Suprapubic skin (tissue), 4 donors: ENCODE measurements around the gene UGGT1. TPM values are rescaled to one million over a fixed set of nuclear protein-coding genes. Genes with fewer than 3 reads are reported as not detected.

Source experiments
- DNase-seq, 2 donors: peaks; one replicate each; pipeline ENCODE4 v3.0.0-alpha.2; 2019; ENCODE audit warnings: low spot score in 2 of 2
- H3K27ac ChIP-seq: fragments of 200-600 bp; sonication (generic); one replicate; pipeline ENCODE4 v1.5.1; 2019
- H3K27me3 ChIP-seq: fragments of 200-600 bp; sonication (generic); one replicate; pipeline ENCODE4 v1.5.1; 2019
- H3K36me3 ChIP-seq: fragments of 200-600 bp; sonication (generic); one replicate; pipeline ENCODE4 v1.5.1; 2019
- H3K4me1 ChIP-seq: fragments of 200-600 bp; sonication (generic); one replicate; pipeline ENCODE4 v1.5.1; 2019
- H3K4me3 ChIP-seq: fragments of 200-600 bp; sonication (generic); one replicate; pipeline ENCODE4 v1.5.1; 2019; ENCODE audit warnings: mild to moderate bottlenecking
- H3K9me3 ChIP-seq: fragments of 200-600 bp; sonication (generic); one replicate; pipeline ENCODE4 v1.5.1; 2019
- CTCF ChIP-seq, 2 donors: fragments of 200-600 bp in 1 of 2; fragments of 450-650 bp in 1 of 2; sonication (generic) in 1 of 2; IDR thresholded peaks; one replicate each; pipeline ENCODE4 v1.5.1; 2016 to 2019; ENCODE audit warnings: antibody characterized with exemption in 2 of 2, mild to moderate bottlenecking in 1 of 2, moderate library complexity in 1 of 2
- EP300 ChIP-seq: sonication (generic); formaldehyde crosslinking; IDR thresholded peaks from one replicate; pipeline ENCODE4 v1.6.1; 2017; ENCODE audit warnings: antibody characterized with exemption
- POLR2A ChIP-seq, 2 donors: fragments of 450-650 bp; IDR thresholded peaks; one replicate each; pipeline ENCODE4 v1.6.1; 2017; ENCODE audit warnings: antibody characterized with exemption in 2 of 2, mild to moderate bottlenecking in 2 of 2, moderate library complexity in 2 of 2
- POLR2AphosphoS5 ChIP-seq, 3 donors: sonication (generic); formaldehyde crosslinking; IDR thresholded peaks; one replicate each; pipeline ENCODE4 v1.6.1; 2017; ENCODE audit warnings: antibody characterized with exemption in 3 of 3
- WGBS: methylation state at CpG from one replicate; pipeline ENCODE4 v1.1.5; 2018; 5-methylcytosine and 5-hydroxymethylcytosine counted together
- total RNA-seq, 4 donors: library from RNA; depleted of rRNA; stranded (reverse); fragments of >200 nt; gene quantifications; one replicate each; pipeline ENCODE4 v1.1.0, GENCODE V29; 2016

Gene UGGT1
- total RNA-seq, 4 donors from 2014 or later, result 31.3 to 34.6 (median 32.8) TPM

GRCh38 chr2:128076461-128077106, 14.4 kb upstream of the UGGT1 start:
- Histone ChIP-seq H3K4me3 (no peak overlapping the region), H3K36me3 (no peaks in the 10 kb centered on the region), H3K9me3 (no peaks in the 10 kb centered on the region), H3K4me1 (no peaks in the 10 kb centered on the region), H3K27me3 (no peaks in the 10 kb centered on the region), H3K27ac (no peak overlapping the region)
- DNase-seq, result no peak
- no peak for TF ChIP-seq POLR2A (IDR thresholded peaks at IDR 0.05)
- no peak for TF ChIP-seq EP300
- no peak for TF ChIP-seq CTCF (IDR thresholded peaks at IDR 0.05)
- TF ChIP-seq POLR2AphosphoS5 (IDR thresholded peaks at IDR 0.05), result no peak
- 85% methylated on average over 7 of the region's 7 CpGs for WGBS

GRCh38 chr2:128084757-128085156, 6.2 kb upstream of the UGGT1 start:
- no peaks in the 10 kb centered on the region for H3K9me3 ChIP-seq
- H3K27ac ChIP-seq, result no peak overlapping the region
- 92% methylated on average over 5 of the region's 5 CpGs for WGBS
- TF ChIP-seq POLR2A (IDR thresholded peaks at IDR 0.05) (no peak), CTCF (IDR thresholded peaks at IDR 0.05) (no peak), POLR2AphosphoS5 (IDR thresholded peaks at IDR 0.05) (no peak)
- no peak overlapping the region for H3K4me3 ChIP-seq
- H3K27me3 ChIP-seq, result no peaks in the 10 kb centered on the region
- no peaks in the 10 kb centered on the region for H3K4me1 ChIP-seq
- no peak for DNase-seq
- no peaks in the 10 kb centered on the region for H3K36me3 ChIP-seq

- Histone ChIP-seq H3K4me3 (no peak overlapping the region), H3K36me3 (no peaks in the 10 kb centered on the region), H3K27ac (no peak overlapping the region), H3K9me3 (no peaks in the 10 kb centered on the region), H3K27me3 (no peaks in the 10 kb centered on the region), H3K4me1 (peaks cover 7% of the 10 kb centered on the region)
- no peak for DNase-seq
- WGBS, result 91% methylated on average over 3 of the region's 3 CpGs
- TF ChIP-seq CTCF (IDR thresholded peaks at IDR 0.05), result no peak
- TF ChIP-seq EP300, result no peak
- no peak for TF ChIP-seq POLR2AphosphoS5 (IDR thresholded peaks at IDR 0.05)
These were observed 4.8 kb upstream of the UGGT1 start for GRCh38 chr2:128086244-128086643.

- Histone ChIP-seq H3K27ac (peak overlapping the region; percentile 82), H3K4me3 (peak overlapping the region; percentile 99), H3K36me3 (no peaks in the 10 kb centered on the region), H3K27me3 (no peaks in the 10 kb centered on the region), H3K4me1 (peaks cover 20% of the 10 kb centered on the region), H3K9me3 (no peaks in the 10 kb centered on the region)
- 1% methylated on average over 4 of the region's 4 CpGs for WGBS
- no peak for DNase-seq
- TF ChIP-seq EP300 (no peak), POLR2AphosphoS5 (IDR thresholded peaks at IDR 0.05) (no peak), POLR2A (IDR thresholded peaks at IDR 0.05) (no peak), CTCF (IDR thresholded peaks at IDR 0.05) (no peak)
These were observed 440 bp upstream of the UGGT1 start for GRCh38 chr2:128090575-128090944.

- 0% methylated on average over 9 of the region's 9 CpGs for WGBS
- Histone ChIP-seq H3K4me3 (peak overlapping the region; percentile 99), H3K36me3 (no peaks in the 10 kb centered on the region), H3K27ac (peak overlapping the region; percentile 82), H3K4me1 (peaks cover 20% of the 10 kb centered on the region), H3K27me3 (no peaks in the 10 kb centered on the region), H3K9me3 (no peaks in the 10 kb centered on the region)
- DNase-seq, result no peak
- TF ChIP-seq CTCF (IDR thresholded peaks at IDR 0.05) (no peak), POLR2AphosphoS5 (IDR thresholded peaks at IDR 0.05) (no peak)
These were observed 703 bp downstream of the UGGT1 start for GRCh38 chr2:128091726-128092080.
